GM12892 (cell line): ENCODE results near the gene MYD88.

ENCODE experiments used
- POLR2A ChIP-seq: IDR thresholded peaks from 2 replicates; pipeline ENCODE4 v1.6.1; 2011; ENCODE audit warnings: low read depth, low read length, control low read depth
- POLR2AphosphoS5 ChIP-seq: IDR thresholded peaks from 2 replicates; pipeline ENCODE4 v1.6.1; 2011; ENCODE audit warnings: low read depth, low read length, control low read depth
- TAF1 ChIP-seq: IDR thresholded peaks from 2 replicates; pipeline ENCODE4 v1.6.1; 2011; ENCODE audit warnings: low read depth, mild to moderate bottlenecking, control low read depth, low read length, borderline replicate concordance

GRCh38 chr3:38171622-38172021 lies 33.2 kb downstream of the MYD88 start:
- TF ChIP-seq TAF1 (no peak), POLR2A (no peak), POLR2AphosphoS5 (no peak)
